ENCODE results near the gene FGD6. TPM values are rescaled to one million over a fixed set of nuclear protein-coding genes. Genes with fewer than 3 reads are reported as not detected.

Gene FGD6
- total RNA-seq: 13.7 and 21.3 TPM in 2 replicates

DNA sequence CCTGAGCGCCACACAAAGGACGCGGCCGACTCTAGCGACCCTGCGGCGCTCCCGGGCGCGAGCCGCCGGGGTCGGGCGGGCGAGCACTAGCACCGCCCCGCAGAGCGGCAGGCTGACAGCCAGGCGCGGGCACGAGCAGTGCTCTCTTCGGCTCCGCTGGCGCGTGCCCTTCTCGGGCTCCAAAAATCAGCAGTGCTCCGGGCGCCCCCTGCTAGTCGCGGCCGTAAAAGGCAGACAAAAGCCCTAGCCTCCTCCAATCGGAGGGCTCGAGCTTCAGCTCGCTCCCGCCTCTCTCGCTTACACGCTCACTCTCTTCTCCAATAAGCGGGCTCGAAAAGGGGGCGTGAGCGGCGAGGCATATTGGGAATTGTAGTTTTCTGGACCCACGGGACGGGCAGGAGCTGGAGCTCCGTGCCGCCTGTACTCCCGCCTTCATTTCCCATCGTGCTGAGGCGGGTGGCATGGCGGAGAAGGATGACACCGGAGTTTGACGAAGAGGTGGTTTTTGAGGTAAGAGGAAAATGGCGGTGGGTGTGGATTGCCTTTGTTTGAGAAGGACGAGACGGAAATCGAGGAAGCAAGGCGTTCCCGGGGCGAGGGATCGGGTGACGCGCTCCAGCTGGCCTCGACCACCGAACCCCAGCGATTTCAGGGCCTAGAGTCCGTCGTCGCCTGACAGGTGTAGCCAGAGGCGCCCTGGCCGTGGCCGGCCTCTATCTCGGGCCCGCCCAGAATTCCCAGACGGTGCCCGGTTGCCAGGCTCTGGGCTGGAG is at the start of gene FGD6, which contains the start of gene VEZT:
Gene FGD6 (minus strand): TSS at position 91 of the 773 bp plus-strand sequence. CDS start 227 bp downstream, outside the sequence.
Gene VEZT (plus strand): TSS at position 431 of the 773 bp plus-strand sequence. CDS start 44 bp downstream, at position 475.

DNA sequence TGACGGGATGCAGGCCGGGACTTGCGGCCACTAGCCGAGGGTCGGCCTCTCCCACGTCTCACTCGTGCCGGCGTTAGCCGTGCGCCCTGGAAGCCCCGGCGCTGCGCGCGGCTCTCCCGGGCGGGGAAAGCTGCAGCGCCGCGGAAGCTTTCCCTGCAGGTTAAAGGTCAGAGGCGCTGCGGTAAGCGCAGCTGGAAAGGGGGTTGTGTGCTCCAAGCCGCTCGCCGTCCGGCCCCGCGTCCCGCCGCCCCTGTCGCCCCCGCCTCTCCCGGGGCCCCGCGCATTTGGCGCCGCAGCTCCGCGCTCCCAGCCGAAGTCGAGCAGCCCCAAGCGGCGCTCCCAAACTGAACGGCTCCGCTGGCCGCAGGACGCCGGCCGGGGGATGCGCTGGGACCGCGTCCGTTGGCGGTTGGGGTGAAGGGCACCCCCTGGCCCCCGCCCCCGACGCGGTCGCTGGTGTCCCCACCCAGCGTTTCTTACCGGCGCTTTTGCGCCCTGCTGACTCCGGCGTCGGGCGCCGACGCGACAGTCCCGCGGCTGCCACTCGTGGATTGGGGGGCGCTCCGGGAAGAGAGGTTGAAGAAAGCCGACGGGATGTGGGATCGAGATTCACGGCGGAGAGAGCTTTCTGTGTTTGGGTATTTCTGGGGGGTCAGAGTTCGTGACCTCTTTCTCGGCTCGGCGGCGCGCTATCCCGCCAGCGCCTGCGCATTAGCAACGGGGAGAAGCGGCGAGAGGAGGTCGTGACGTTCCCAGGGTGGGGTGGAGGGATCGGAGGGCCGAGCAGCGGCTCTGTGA is 144.2 kb downstream of the FGD6 start, which contains the start of gene NR2C1:
Gene NR2C1 (minus strand): TSS at position 719 of the 798 bp plus-strand sequence. CDS start 6,234 bp downstream, outside the sequence.

Other genes with a start within 250 kb of the FGD6 start
- 47.5 and 53.2 TPM in 2 replicates for gene NDUFA12, start 213.8 kb downstream of the FGD6 start, total RNA-seq
- 23.2 and 26.1 TPM in 2 replicates for gene NR2C1, start 143.8 kb downstream of the FGD6 start, total RNA-seq
- 90.1 and 91.7 TPM in 2 replicates for gene VEZT, start 340 bp upstream of the FGD6 start, total RNA-seq

All from hair follicle dermal papilla cell (primary cell).